Measurements from ENCODE around the gene SERGEF.

SERGEF gene

DNA sequence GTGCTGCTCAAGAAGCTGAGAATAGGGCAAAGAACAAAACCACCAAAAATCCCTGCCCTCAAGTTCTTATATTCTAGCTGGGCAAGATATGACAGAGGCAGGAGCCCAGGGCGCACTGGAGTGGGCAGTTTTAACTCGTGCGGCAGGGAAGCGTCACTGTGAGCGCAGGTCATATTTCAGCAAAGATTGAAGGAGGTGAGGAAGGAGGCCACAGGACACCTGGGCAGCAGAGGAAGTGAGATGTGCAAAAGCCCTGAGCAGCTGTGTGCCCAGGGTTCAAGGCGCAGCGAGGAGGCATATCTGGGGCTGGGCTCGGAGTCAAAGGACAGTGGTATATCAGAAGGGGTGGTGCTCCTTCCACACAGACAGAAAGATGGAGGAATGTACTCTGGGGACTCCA, 264.8 kb downstream of the SERGEF start:
- TF ChIP-seq CTCF (IDR thresholded peaks at IDR 0.05) = no peak

DNA sequence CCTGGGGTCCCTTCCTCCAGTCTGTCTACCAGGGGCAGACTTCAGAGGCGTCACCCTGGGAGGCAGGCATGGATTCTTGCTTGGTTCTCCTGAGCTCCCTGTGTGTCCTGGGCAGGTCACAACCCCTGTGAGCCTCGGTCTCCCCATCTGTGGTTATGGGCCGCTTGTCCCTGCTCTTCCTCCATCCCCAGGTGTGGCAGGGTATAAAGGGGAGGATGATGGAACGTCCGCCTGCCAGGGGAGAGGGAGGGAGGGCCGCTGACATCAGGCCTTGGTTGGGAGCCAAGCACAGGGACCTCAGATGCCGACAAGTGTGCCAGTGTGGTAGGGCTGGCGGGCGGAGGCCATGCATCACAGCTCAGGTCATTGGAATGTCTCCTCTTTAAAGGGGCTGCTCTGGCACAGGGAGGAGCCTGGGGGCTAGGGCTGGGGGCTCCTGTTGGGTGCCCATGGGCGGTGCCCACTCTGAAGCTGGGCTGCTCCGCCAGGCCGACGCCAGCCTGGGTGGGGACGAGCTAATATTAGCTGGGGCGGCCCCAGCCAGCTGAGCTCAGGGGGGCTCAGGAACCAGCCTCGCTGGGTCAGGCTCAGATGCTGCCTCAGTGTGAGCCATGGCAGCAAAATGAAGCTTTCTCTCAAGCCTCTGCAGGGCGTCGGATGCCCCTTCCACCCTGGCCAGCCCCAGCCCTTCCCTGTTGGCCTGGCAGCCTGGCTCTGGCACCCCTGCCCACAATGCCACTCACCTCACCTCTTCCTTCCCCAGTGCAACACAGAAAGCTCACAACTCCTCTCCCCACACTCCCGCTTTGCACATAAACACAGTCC, 265.5 kb downstream of the SERGEF start:
- no peak for TF ChIP-seq CTCF (IDR thresholded peaks at IDR 0.05)

GRCh38 chr11:17746096-17746495, 266.8 kb downstream of the SERGEF start:
- TF ChIP-seq CTCF (IDR thresholded peaks at IDR 0.05) = no peak

DNA sequence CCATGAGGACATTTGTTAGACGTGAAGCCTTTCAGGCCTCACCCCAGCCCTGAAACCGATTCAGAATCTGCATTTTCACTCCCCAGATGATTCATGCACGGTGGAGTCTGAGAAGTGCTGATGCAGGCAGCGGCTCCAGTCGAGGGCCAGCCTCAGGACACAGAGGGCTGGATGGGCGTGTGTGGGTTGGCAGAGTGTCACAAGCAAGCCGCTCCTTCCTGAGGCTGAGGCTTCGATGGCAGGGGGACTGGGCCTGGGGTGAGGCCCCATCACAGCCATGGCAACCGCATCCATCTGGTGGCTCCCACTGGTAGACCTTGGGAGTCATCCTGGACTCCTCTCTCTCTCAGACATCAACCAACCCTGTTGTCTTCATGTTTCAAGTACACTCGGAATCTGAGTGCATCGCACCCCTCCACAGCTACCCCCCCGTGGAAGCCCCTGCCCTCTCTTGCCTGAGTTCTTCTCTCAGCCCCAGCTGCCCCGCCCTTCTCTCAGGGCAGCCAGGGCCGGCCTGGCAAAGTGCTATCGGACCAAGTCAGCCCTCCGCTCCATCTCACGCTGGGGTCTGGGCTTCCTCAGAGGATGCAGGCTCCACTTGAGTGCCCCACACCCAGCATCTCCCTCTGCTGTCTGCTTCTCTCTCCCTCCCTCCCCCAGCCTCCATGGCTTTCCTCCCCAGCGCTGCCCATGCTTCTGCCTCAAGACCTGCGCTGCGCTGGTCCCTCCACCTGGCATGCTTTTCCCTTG, 267.6 kb downstream of the SERGEF start:
- TF ChIP-seq CTCF (IDR thresholded peaks at IDR 0.05) = no peak

- no peak for TF ChIP-seq CTCF (IDR thresholded peaks at IDR 0.05)
These were observed 268.5 kb downstream of the SERGEF start for GRCh38 chr11:17744151-17744940.

GRCh38 chr11:17743808-17744119, 269.1 kb downstream of the SERGEF start:
- TF ChIP-seq CTCF (IDR thresholded peaks at IDR 0.05) = no peak

- no peak for TF ChIP-seq CTCF (IDR thresholded peaks at IDR 0.05)
These were observed 269.6 kb downstream of the SERGEF start for GRCh38 chr11:17743026-17743807.
